HG03280 (cell line): ENCODE measurements around the gene ZNF689.
"Not testable (repeated sequence)": the region's sequence is repeated elsewhere in the genome, so short reads cannot be mapped to it uniquely, and the experiment has no call there.

Experiments used
- ATAC-seq: cut with Tn5 transposase; IDR thresholded peaks from one replicate; pipeline ENCODE4 v1.9.1; 2021; ENCODE audit warnings: mild to moderate bottlenecking, moderate library complexity; ENCODE audit not compliant: unreplicated experiment

The ZNF689 gene

DNA sequence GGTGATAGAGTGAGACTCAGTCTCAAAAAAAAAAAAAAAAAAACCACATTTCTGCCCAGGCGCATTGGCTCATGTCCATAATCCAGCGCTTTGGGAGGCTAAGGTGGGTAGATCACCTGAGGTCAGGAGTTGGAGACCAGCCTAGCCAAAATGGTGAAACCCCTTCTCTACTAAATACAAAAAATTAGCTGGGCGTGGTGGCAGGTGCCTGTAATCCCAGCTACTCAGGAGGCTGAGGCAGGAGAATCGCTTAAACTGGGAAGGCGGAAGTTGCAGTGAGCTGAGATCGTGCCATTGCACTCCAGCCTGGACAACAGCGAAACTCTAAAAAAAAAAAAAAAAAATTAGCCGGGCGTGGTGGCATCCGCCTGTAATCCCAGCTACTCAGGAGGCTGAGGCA is 26.9 kb upstream of the ZNF689 start:
- ATAC-seq = not testable (repeated sequence)

DNA sequence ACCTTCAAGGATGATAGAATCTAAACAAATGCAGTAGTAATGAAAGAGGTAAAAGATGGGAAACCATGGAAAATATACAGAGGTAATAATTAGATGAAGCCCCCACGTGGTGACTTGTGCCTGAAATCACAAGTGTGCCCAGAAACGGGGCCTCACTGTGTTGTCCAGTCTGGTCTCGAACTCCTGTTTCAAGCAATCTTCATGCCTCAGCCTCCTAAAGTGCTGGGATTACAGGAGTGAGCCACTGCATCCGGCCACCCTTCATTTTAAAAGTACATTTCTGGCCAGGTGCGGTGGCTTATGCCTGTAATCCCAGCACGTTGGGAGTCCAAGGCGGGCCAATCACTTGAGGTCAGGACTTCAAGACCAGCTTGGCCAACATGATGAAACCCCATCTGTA is 26.4 kb upstream of the ZNF689 start:
- no peak for ATAC-seq

DNA sequence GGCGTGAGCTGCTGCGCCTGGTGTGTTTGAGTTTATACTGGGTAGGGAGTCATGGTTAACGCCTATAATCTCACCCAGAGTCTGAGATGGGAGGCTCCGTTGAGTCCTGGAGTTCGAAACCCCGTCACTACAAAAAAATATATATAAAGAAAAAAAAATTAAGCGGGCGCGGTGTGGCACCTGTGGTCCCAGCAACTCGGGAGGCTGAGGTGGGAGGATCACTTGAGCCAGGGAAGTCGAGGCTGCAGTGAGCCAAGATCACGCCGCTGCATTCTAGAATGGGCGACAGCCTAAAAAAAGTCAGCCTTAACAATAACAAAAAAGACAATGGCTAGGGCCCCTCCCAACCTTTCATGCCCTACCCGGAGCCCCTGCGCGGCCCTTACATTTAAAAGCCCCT is 23.3 kb upstream of the ZNF689 start:
- no peak for ATAC-seq

DNA sequence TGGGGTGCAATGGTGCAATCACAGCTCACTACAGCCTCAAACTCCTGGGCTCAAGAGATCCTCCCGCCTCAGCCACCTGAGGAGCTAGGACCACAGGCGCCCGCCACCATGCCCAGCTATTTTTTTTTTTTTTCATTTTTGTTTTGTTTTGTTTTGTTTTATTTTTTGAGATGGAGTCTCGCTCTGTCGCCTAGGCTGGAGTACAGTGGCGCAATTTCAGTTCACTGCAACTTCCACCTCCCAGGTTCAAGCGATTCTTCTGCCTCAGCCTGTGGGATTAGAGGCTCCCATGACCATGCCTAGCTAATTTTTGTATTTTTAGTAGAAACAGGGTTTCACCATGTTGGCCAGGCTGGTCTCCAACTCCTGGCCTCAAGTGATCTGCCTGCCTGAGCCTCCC is 22.3 kb upstream of the ZNF689 start:
- ATAC-seq = not testable (repeated sequence)

DNA sequence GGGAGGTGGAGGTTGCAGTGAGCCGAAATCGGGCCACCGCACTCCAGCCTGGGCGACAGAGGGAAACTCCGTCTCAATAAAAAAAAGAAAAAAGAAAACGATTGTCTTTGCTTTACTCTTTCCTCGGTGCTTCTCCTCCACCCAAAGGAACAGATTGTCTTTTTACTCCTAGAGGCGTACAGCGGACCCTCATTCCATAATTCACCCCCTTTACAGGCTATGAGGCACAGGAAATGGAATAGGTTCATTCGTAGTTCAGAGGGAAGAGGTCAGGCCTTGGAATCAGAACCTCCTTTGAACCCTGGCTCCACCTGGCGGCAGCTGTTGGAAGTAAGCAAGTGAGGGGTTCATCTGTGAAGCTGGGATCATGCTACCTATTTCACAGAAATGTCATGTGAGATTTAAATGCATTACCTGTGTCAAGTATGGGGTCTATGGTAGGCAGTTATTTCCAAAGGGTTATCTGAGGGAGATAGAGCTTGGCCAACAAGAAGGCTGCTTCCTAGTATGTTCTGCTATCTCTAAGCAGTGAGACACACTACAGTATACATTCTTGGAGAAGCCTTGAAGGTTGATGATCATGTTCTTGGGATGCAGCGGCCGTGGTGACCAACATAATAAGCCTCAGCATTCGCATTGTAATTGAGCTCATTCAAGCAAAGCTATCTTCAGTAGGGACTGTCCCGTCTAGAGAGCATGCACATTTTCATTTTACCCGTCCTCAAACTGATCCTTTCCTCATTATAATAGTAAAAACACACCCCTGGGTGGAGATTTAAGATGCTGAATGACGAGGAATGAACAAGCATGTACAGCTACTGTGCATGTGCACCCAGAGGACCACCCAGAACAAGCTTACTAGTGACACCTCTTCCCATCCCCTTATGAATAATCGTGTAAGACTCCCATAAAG is 18.7 kb upstream of the ZNF689 start:
- ATAC-seq = no peak

DNA sequence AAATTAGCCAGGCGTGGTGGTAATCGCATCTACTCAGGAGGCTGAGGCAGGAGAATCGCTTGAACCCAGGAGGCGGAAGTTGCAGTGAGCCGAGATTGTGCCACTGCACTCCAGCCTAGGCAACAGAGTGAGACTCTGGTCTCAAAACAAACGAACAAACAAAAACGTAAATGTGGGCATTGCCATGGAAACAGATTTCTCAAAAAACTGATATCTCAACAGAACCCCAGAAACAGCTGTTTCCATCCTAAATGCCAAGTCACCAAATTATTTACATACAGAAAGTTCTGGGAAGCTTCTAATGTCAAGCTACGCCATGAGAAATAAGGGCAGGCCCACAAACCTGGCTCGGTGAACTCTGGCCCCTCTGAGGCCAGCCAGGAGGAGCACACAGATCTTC is 16.0 kb upstream of the ZNF689 start:
- no peak for ATAC-seq

DNA sequence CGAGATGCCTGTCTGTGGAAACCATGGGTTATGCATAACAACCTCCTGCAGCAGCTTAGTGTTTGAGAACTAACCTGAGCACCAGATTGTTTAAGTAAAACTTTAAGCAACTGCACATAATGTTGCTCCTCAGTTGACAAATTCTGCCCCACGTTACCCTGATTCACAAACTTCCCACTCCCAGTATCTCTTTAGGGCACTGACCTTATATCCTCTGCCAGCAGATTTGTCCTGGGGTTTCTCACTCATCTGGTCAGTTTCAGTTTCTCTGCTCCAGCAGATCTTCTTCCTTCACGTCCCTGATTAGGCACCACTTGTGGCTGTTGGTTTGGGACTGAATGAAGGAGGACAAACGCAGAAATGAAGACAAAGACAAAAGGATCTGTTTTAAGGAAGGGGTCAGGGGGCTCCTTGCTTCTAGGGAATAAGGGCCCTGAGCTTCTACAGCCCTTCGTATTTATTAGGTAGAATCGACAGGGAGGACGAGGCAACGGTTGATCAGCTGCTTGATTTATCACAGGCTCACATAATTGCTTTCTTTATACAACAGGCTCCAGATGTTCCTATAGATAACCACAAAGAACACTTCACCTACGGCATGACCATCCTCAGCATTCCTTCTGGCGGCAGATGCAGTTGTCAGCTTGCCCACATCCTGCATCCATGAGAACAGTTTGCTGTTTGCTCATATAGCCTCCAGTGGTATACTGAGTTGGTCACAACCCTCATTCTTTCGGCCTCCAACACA is 13.5 kb upstream of the ZNF689 start:
- no peak for ATAC-seq

DNA sequence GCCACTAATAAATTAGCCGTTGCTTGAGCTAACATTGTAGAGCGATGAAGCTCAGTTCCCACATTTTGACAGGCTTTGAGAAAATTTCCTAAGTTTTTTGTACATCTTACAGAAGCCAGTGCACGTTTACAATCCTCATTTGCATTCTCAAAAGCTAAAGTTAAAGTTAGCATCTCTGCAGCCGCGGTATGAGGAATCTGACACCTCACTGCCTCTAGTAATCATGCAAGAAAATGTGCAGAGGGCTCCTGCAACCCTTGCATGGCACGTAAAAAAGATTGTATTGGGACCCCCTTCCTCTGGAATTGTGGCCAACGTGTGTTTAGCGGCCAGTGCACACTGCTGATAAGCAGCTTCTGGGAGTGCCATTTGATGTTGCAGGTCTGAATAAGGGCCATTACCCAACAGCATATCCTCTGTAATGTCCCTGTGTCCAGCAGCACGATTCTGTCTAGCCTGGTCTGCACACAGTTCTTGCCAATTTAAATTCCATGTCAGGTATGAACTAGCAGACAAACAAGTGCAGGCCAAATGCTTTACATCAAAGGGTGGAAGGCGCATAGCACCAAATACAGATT is 12.4 kb upstream of the ZNF689 start:
- ATAC-seq = no peak

DNA sequence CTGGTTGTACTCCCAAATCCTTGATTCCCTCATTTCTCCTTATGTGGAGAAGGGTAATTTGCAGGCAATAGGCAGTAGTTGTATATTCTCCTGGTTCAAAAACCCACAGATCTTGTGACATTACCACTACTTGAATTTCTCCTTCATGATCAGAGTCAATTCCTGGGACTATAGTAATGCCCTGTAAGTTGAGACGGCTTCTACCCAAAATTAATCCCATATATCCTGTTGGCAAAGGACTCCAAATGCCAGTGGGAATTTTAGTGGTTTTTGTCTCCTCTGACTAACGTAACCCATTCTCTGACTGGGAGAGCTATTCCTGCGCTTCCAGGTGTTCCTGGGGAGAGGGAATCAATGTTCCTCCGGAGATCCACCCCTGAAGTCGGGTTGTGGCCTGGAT is 11.6 kb upstream of the ZNF689 start:
- no peak for ATAC-seq

DNA sequence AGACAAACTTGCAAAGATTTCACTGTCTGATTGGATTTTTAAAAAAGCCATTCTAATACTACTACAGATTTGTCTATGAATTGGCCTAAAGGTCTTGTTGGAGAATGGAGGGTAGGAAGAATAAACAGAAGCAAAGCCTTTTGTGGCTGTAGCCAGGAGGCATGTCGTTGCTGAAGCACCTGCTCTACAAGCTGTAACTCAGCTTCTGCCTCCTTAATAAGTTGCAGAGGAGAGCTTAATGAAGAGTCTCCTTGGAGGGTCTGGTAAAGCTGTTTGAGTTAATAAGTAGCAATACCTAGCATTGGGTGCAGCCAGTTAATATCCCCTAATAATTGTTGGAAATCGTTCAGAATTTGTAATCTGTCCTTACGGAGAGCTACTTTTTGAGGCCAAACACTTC is 10.0 kb upstream of the ZNF689 start:
- ATAC-seq = no peak

DNA sequence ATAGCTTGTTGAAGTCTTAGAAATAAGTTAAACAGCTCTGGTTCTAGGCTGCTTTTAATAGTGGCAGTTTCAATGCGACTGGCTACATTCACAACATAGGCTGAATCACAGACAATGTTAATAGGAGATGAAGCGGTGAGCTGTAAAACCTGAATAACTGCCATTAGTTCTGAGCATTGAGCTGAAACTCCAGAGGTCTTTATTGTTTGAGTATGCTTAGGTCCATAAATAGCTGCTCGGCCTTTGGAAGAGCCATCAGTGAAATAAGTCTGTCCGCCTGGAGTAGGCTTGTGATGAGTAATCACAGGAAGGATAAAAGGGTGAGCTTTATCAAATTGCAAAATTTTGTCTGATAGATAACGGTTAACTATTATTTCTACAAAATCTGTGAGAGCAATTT is 9.4 kb upstream of the ZNF689 start:
- no peak for ATAC-seq

DNA sequence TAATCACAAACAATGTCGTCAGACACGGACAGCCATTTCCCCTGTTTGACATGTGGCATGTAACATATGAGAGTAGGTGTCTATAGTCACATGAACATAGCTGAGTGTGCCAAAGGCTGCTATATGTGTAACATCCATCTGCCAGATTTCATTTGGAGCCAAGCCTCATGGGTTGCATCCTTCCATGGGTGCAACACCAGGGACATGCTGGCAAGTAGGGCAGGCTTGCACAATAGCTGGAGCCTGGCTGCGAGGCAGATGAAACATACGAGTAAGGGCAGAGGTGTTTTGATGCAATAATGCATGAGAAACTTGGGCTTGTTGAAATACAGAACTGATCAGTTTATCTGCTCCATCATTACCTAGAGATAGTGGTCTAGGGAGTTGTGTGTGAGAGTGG is 9.0 kb upstream of the ZNF689 start:
- ATAC-seq = no peak

DNA sequence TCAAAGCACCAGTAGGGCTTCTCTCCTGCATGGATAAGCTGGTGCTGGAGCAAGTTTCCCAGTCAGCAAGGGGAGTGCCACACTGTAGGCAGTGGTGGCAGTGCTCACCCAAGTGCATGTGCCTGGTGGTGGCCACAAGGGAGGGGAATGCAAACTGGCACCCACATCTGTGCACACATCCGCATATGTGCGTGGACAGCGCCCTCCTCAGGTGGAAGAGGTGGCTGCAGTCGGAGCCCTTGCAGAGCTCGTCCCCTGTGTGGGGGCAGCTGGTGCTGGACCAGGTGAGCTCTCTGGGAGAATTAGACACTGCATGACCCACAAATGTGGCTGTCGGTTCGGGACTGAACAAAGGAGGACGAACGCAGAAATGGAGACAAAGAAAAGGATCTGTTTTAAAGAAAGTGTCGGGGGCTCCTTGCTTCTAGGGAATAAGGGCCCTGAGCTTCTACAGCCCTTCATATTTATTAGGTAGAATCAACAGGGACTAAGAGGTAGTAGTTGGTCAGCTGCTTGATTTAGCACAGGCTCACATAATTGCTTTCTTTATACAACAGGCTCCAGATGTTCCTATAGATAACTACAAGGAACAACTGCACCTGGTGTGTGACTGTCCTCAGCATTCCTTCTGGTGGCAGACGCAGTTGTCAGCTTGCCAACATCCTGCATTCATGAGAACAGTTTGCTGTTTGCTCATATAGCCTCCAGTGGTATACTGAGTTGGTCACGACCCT is 5.3 kb upstream of the ZNF689 start:
- no peak for ATAC-seq

DNA sequence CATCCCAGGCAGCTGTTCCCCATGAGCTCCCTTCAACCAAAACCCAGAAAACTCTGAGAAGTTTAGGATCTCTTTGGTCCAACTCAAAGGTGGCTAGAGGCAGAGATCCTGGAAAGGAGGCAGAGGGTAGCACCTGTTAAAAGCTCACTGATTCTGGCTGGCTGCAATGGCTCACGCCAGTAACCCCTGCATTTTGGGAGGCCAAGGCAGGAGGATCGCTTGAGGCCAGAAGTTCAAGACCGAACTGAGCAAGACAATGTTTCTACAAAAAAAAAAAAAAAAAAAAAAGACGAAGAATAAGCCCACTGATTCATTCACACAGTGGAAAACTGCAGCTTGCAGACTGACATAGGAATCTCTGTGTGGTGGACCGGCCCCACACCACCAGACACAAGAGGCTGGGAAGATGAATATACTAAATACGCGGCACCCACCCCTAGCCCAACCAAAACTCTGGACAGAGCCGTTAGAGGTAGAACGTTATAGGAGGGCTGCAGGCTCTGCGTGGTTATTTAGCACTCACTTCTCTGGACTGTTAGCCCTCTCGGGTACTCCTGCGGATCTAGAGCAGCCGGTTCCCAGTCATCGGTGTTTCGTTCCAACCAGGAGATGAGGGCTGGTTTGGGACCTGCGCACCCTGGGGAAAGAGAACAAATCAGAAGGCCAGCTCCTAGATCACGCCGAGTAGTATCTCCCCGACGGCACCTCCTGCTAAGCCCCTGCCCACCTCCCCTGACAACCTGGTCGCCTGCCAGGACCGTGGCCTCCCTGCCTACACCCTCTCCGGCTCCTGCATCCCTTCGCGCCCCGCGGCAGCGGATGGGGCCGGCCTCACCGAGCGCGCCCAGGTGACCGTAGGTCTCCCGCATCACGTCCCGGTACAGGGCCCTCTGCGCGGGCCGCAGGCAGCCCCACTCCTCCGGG is 925 bp downstream of the ZNF689 start:
- ATAC-seq = no peak

DNA sequence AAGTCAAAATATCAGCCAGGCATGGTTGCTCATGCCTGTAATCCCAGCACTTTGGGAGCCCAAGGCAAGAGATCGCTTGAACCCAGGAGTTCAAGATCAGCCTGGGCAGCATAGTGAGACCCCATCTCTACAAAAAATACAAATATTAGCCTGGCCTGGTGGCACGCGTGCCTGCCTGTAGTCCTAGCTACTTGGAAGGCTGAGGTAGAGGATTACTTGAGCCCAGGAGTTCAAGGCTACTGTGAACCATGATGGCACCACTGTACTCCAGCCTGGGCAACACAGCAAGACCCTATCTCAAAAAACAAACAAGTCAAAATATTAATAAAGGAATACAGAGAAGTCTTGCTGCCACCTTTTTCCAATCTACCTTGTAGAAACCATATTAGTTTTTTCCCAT is 4.2 kb downstream of the ZNF689 start:
- ATAC-seq = no peak

DNA sequence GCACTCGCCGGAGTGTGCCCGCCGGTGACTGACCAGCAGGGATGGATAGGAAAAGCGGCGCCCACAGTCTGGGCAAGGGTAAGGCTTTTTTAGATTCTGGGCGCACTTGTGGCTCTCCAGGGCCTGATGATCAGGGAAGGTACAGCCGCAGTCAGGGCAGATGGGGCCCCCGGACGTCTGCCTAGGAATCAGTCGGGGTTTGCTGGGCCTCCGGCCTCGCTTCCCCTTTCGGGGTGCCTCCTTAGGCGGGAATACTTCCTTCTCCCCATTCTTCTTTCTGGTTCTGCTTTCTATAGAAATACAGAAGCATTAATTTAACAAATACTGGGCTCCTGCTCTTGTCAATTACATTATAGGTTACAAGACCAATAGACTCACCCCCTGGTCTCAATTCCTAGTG is 5.0 kb downstream of the ZNF689 start:
- no peak for ATAC-seq

DNA sequence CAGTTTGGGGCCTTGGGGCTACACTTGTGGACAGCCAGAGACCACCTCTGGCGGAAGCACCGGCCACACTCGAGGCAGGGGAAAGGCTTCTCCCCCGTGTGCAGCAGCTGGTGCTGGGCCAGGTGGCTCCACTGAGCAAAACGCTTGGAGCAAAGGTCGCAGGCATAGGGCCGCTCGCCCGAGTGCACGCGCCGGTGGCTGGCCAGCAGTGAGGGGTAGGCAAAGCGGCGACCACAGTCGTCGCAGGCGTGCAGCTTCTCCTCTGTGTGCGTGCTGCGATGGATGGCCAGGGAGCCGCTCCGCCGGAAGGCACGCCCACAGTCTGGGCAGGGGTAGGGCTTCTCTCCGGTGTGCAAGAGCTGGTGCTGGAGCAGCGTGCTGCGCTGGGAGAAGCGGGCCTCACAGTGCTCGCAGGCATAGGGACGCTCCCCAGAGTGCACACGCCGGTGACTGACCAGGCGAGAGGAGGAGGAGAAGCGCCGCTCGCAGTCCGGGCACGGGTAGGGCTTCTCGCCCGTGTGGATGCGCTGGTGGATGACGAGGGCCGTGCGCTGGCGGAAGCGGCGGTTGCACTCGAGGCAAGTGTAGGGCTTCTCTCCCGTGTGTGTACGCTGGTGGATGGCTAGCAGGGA is 5.8 kb downstream of the ZNF689 start:
- no peak for ATAC-seq

DNA sequence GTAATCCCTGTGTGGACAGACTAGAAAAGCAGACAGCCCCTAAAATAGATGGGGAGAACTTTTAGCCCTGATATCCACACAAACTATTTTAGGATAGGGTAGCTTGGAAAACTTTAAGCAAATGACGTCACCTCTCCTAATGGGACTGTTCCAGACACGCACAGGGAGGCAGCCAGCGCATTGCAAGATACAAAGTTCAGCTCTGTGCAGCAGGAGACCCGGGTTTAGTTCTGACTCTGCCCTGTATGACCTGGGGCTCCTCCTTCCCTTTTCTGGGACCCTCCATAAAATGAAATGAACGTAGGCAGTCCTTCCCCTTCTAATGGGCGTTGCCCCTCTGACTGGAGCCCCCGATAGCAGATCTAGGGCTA is 6.3 kb downstream of the ZNF689 start:
- no peak for ATAC-seq

DNA sequence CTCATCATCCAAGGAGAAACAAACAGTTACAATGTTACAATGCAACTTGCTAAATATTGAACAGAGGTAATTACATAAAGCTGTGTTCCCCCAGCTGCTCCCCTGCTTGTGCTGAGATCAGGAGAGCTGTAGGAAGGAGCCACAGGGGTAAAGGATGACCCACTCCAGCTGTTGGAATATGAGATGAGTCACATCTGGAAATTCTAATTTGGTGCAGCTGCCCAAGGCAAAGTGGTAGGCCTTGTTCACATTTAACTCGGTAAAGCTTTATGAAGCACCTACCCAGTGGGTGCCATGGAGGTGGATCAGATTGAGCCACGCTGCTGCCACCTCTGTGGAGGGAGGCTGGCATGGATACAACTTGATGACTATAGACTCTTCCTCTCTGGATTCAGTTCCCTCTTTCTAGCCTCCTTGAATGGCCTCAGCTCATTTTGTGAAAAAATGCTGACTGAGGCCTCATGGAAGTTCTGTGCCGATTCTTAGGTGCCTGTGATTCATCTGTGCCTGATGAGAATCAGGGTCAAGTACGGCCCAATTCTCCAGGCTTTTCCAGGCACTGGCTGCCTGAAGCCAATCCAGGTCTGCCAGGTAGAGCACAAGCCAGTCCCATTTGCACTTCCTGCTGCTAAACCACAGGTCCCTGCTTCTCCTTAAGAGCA is 7.4 kb downstream of the ZNF689 start:
- no peak for ATAC-seq
